CD14-positive monocyte (primary cell): ENCODE data around the gene DDX10. TPM values are rescaled to one million over a fixed set of nuclear protein-coding genes. Genes with fewer than 3 reads are reported as not detected.

Experiments
- DNase-seq, 3 donors: peaks; one replicate each; pipeline ENCODE4 v3.0.0-alpha.2; 2011 to 2022
- H2AFZ ChIP-seq: 2 replicates; pipeline ENCODE4 v1.6.0; 2012; ENCODE audit warnings: mild to moderate bottlenecking, low read depth, low read length, inconsistent platforms; ENCODE audit not compliant: insufficient read depth, poor library complexity, severe bottlenecking
- H3K27ac ChIP-seq, 2 donors: 1 replicate in 1 of 2; 2 replicates in 1 of 2; pipeline ENCODE4 v1.5.1; 2012 to 2013; ENCODE audit warnings: low read length in 2 of 2, control low read depth in 1 of 2, inconsistent platforms in 1 of 2, low read depth in 1 of 2, mild to moderate bottlenecking in 1 of 2
- H3K27me3 ChIP-seq, 2 donors: one replicate each; pipeline versions ENCODE4 v1.6.0 to v1.6.1; 2011 to 2013; ENCODE audit warnings: low read length in 2 of 2; ENCODE audit not compliant: control insufficient read depth in 2 of 2, insufficient read depth in 2 of 2
- H3K36me3 ChIP-seq, 2 donors: replicated peaks in 1 of 2; 1 replicate in 1 of 2; 2 replicates in 1 of 2; pipeline versions ENCODE4 v1.5.1 to v1.6.1; 2012 to 2013; ENCODE audit warnings: low read length in 2 of 2, control low read depth in 1 of 2, inconsistent platforms in 1 of 2, mild to moderate bottlenecking in 1 of 2; ENCODE audit not compliant: insufficient read depth in 2 of 2, control insufficient read depth in 1 of 2
- H3K4me1 ChIP-seq, 2 donors: 1 replicate in 1 of 2; 2 replicates in 1 of 2; pipeline versions ENCODE4 v1.5.1 to v1.6.1; 2012 to 2013; ENCODE audit warnings: low read length in 2 of 2, control low read depth in 1 of 2, inconsistent platforms in 1 of 2, mild to moderate bottlenecking in 1 of 2, moderate library complexity in 1 of 2; ENCODE audit not compliant: insufficient read depth in 2 of 2, control insufficient read depth in 1 of 2
- H3K4me2 ChIP-seq: replicated peaks from 2 replicates; pipeline ENCODE3; 2012; ENCODE audit warnings: low read length, moderate library complexity, mild to moderate bottlenecking; ENCODE audit not compliant: poor library complexity, severe bottlenecking; ENCODE audit errors: extremely low read depth
- H3K4me3 ChIP-seq, 3 experiments: fragments of 200-600 bp in 1 of 3; sonication (generic) in 1 of 3; replicated peaks in 1 of 3; 1 replicate in 2 of 3; 2 replicates in 1 of 3; pipeline ENCODE4 v1.5.1; 2011 to 2013; ENCODE audit warnings: low read length in 3 of 3, mild to moderate bottlenecking in 3 of 3, control low read depth in 2 of 3, low read depth in 2 of 3, inconsistent platforms in 1 of 3, moderate library complexity in 1 of 3
- H3K79me2 ChIP-seq: 2 replicates; pipeline ENCODE4 v1.6.0; 2012; ENCODE audit warnings: mild to moderate bottlenecking, control low read depth, inconsistent platforms, low read length, moderate library complexity; ENCODE audit not compliant: insufficient read depth
- H3K9ac ChIP-seq: 2 replicates; pipeline ENCODE4 v1.6.0; 2017; ENCODE audit warnings: low read length, mild to moderate bottlenecking; ENCODE audit not compliant: insufficient read depth, poor library complexity, severe bottlenecking
- H3K9me3 ChIP-seq, 2 donors: replicated peaks in 1 of 2; 1 replicate in 1 of 2; 2 replicates in 1 of 2; pipeline versions ENCODE4 v1.5.1 to v1.6.1; 2012 to 2013; ENCODE audit warnings: low read length in 2 of 2, control low read depth in 1 of 2; ENCODE audit not compliant: control insufficient read depth in 1 of 2, insufficient read depth in 1 of 2
- H4K20me1 ChIP-seq: 2 replicates; pipeline ENCODE4 v1.6.0; 2012; ENCODE audit warnings: mild to moderate bottlenecking, low read length, control low read depth, moderate library complexity; ENCODE audit not compliant: insufficient read depth
- H3K27ac Mint-ChIP-seq, 7 donors: one replicate each; pipeline ENCODE4 v1.8.0; 2020; ENCODE audit warnings: mild to moderate bottlenecking in 7 of 7, mixed read lengths in 7 of 7, moderate library complexity in 6 of 7, inconsistent platforms in 2 of 7
- H3K27me3 Mint-ChIP-seq, 3 donors: one replicate each; pipeline ENCODE4 v1.8.0; 2021 to 2022; ENCODE audit warnings: low read depth in 3 of 3, mild to moderate bottlenecking in 3 of 3, mixed read lengths in 3 of 3, moderate library complexity in 3 of 3, inconsistent platforms in 1 of 3
- H3K36me3 Mint-ChIP-seq, 2 donors: one replicate each; pipeline ENCODE4 v1.8.0; 2020; ENCODE audit warnings: mixed read lengths in 2 of 2, inconsistent platforms in 1 of 2, mild to moderate bottlenecking in 1 of 2
- H3K4me1 Mint-ChIP-seq: one replicate; pipeline ENCODE4 v1.8.0; 2020; ENCODE audit warnings: mild to moderate bottlenecking, mixed read lengths
- H3K4me3 Mint-ChIP-seq, 2 donors: one replicate each; pipeline ENCODE4 v1.8.0; 2020; ENCODE audit warnings: mild to moderate bottlenecking in 2 of 2, mixed read lengths in 2 of 2, moderate library complexity in 1 of 2
- H3K9me3 Mint-ChIP-seq, 7 donors: one replicate each; pipeline ENCODE4 v1.8.0; 2020 to 2022; ENCODE audit warnings: mixed read lengths in 7 of 7, mild to moderate bottlenecking in 6 of 7, moderate library complexity in 6 of 7, inconsistent platforms in 2 of 7
- CTCF ChIP-seq: fragments of 200-600 bp; IDR thresholded peaks from one replicate; pipeline ENCODE4 v1.8.0; 2022; ENCODE audit warnings: antibody characterized with exemption, mild to moderate bottlenecking
- WGBS: methylation state at CpG from one replicate; pipeline ENCODE4 v1.1.5; 2013; ENCODE audit warnings: missing lambda C conversion rate; ENCODE audit not compliant: insufficient coverage; 5-methylcytosine and 5-hydroxymethylcytosine counted together
- intact Hi-C, 2 donors: fragments of 100-400 bp; cut with micrococcal nuclease; formaldehyde crosslinking; loops; one replicate each; pipeline versions ENCODE4 v1.15.0 to v1.15.1; 2023
- polyA plus RNA-seq, 3 donors: library from polyadenylated mRNA; depleted of rRNA in 1 of 3; unstranded in 2 of 3; stranded (reverse) in 1 of 3; fragments of 300-500 nt in 2 of 3; fragments of >200 nt in 1 of 3; fragmentation: Illumina TruSeq in 2 of 3; gene quantifications; 1 replicate in 2 of 3; 2 replicates in 1 of 3; pipeline ENCODE4 v1.2.3, GENCODE V29; 2012 to 2021

The DDX10 gene
- polyA plus RNA-seq, 3 donors, result 5.0 to 6.3 (median 5.3) TPM

DNA sequence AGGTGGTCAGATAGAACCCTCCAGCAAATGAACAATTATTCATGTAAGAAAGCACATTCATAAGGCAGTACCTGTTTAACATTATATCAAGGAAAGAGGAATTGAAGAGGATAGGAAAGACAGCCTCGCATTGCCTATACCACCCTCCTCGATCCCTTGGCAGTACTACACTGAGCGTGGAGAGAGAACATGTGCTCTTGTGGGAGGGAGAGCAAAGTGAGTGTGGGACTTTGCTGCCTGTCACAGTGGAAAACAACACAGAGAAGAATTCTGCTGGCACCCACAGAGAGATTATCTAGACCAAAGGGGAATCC lies 17.5 kb upstream of the DDX10 start:
- Mint-ChIP-seq H3K9me3 (no peaks in the 10 kb centered on the region), H3K4me1 (no peaks in the 10 kb centered on the region), H3K27me3 (peaks cover 0 to 3% (median 1%) of the 10 kb centered on the region in 3 donors), H3K4me3 (no peak overlapping the region), H3K27ac (no peak overlapping the region), H3K36me3 (no peaks in the 10 kb centered on the region)
- no CpG with 5 or more reads among the region's 3 CpGs for WGBS
- intact Hi-C loops, result no loop called here
- Histone ChIP-seq H3K36me3 (no peaks in the 10 kb centered on the region), H4K20me1 (no peaks in the 10 kb centered on the region), H3K79me2 (no peaks in the 10 kb centered on the region), H3K4me1 (no peaks in the 10 kb centered on the region), H2AFZ (no peak overlapping the region), H3K4me3 (no peak overlapping the region), H3K9ac (no peak overlapping the region), H3K4me2 (no peak overlapping the region), H3K27me3 (no peaks in the 10 kb centered on the region), H3K9me3 (no peaks in the 10 kb centered on the region), H3K27ac (no peak overlapping the region)
- no peak for TF ChIP-seq CTCF
- DNase-seq, result no peak

- Histone ChIP-seq H3K9ac (no peak overlapping the region), H2AFZ (no peak overlapping the region), H3K4me2 (no peak overlapping the region), H3K4me1 (no peaks in the 10 kb centered on the region), H3K27ac (no peak overlapping the region), H3K27me3 (no peaks in the 10 kb centered on the region), H3K9me3 (no peaks in the 10 kb centered on the region), H4K20me1 (no peaks in the 10 kb centered on the region), H3K79me2 (no peaks in the 10 kb centered on the region), H3K4me3 (no peak overlapping the region), H3K36me3 (no peaks in the 10 kb centered on the region)
- H3K27me3 Mint-ChIP-seq, result peaks cover 0 to 3% (median 1%) of the 10 kb centered on the region in 3 donors
- intact Hi-C loops, result no loop called here
- H3K4me3 Mint-ChIP-seq, result no peak overlapping the region
- H3K36me3 Mint-ChIP-seq, result no peaks in the 10 kb centered on the region
- H3K4me1 Mint-ChIP-seq, result no peaks in the 10 kb centered on the region
- TF ChIP-seq CTCF, result peak; percentile 78
- H3K9me3 Mint-ChIP-seq, result no peaks in the 10 kb centered on the region
- H3K27ac Mint-ChIP-seq, result no peak overlapping the region
- WGBS, result 68% methylated on average over 7 of the region's 9 CpGs
- DNase-seq, result peak; percentile 23 to 51 (median 41)
These were observed 17.0 kb upstream of the DDX10 start for GRCh38 chr11:108647701-108648527.
